PC-9 (cell line): Measurements from ENCODE around the gene VCAN. TPM values are rescaled to one million over a fixed set of nuclear protein-coding genes. Genes with fewer than 3 reads are reported as not detected.

Source experiments
- BruUV-seq: library from RNA; stranded (reverse); fragments of 400-500 nt; replicated peaks from 2 replicates; lab custom pipeline; 2021; lab: Mats Ljungman, UMichigan
- CTCF ChIA-PET: fragments of 300-600 bp; sonication (Branson Sonifier 250); formaldehyde crosslinking; loops from one replicate; lab custom pipeline; 2022; ENCODE audit warnings: antibody characterized with exemption; lab: Charles Lee
- POLR2A ChIA-PET: fragments of 300-600 bp; sonication (Branson Sonifier 250); formaldehyde crosslinking; loops from one replicate; lab custom pipeline; 2022; ENCODE audit warnings: antibody characterized with exemption; ENCODE audit not compliant: unreplicated experiment; lab: Charles Lee
- DNase-seq, 2 experiments: peaks; one replicate each; pipeline versions ENCODE4 v3.0.0 to v3.0.0-alpha.2; 2015 to 2022; ENCODE audit warnings: mixed read lengths in 1 of 2
- H2AFZ ChIP-seq: fragments of 200-600 bp; sonication (generic); 2 replicates; pipeline ENCODE4 v1.8.1; 2017; ENCODE audit warnings: antibody characterized with exemption
- H3F3A ChIP-seq: fragments of 200-600 bp; sonication (generic); 2 replicates; pipeline ENCODE4 v1.8.1; 2017; ENCODE audit warnings: antibody characterized with exemption, mild to moderate bottlenecking, low read depth; ENCODE audit not compliant: insufficient read depth
- H3K27ac ChIP-seq: fragments of 200-600 bp; sonication (generic); 2 replicates; pipeline ENCODE4 v1.6.1; 2016; ENCODE audit warnings: mixed run types
- H3K27me3 ChIP-seq: fragments of 200-600 bp; sonication (generic); 2 replicates; pipeline ENCODE4 v1.6.1; 2016; ENCODE audit warnings: low read depth, mixed run types; ENCODE audit not compliant: insufficient read depth
- H3K36me3 ChIP-seq: fragments of 200-600 bp; sonication (generic); 2 replicates; pipeline ENCODE4 v1.6.1; 2016; ENCODE audit warnings: low read depth, mixed run types
- H3K4me1 ChIP-seq: fragments of 200-600 bp; sonication (generic); replicated peaks from 2 replicates; pipeline ENCODE4 v1.6.1; 2016; ENCODE audit warnings: mixed run types; ENCODE audit not compliant: insufficient read depth
- H3K4me2 ChIP-seq: fragments of 200-600 bp; sonication (generic); 2 replicates; pipeline ENCODE4 v1.6.1; 2017; ENCODE audit warnings: mixed run types
- H3K4me3 ChIP-seq: fragments of 200-600 bp; sonication (generic); 2 replicates; pipeline ENCODE4 v1.6.1; 2016; ENCODE audit warnings: mixed run types
- H3K79me2 ChIP-seq: fragments of 200-600 bp; sonication (generic); 2 replicates; pipeline ENCODE4 v1.6.1; 2017; ENCODE audit warnings: low read depth, mixed run types
- H3K9me2 ChIP-seq: fragments of 200-600 bp; sonication (generic); 2 replicates; pipeline ENCODE4 v1.8.1; 2017; ENCODE audit warnings: mild to moderate bottlenecking; ENCODE audit not compliant: insufficient read depth
- H3K9me3 ChIP-seq: fragments of 200-600 bp; sonication (generic); 2 replicates; pipeline ENCODE4 v1.8.1; 2016; ENCODE audit warnings: low read depth; ENCODE audit not compliant: insufficient read depth
- H4K20me1 ChIP-seq: fragments of 200-600 bp; sonication (generic); 2 replicates; pipeline ENCODE4 v1.8.1; 2017; ENCODE audit not compliant: insufficient read depth
- CTCF ChIP-seq: fragments of 200-600 bp; sonication (generic); conservative IDR thresholded peaks from 2 replicates; pipeline ENCODE4 v1.6.1; 2017; ENCODE audit warnings: mixed run types, antibody characterized with exemption, mild to moderate bottlenecking, moderate library complexity
- EZH2 ChIP-seq: fragments of 200-600 bp; sonication (generic); IDR thresholded peaks from 2 replicates; pipeline ENCODE4 v1.8.0; 2017; ENCODE audit warnings: antibody characterized with exemption, low read depth
- intact Hi-C: fragments of 100-400 bp; cut with micrococcal nuclease; formaldehyde crosslinking; loops from one replicate; pipeline ENCODE4 v1.10.0; 2022; ENCODE audit not compliant: unreplicated experiment
- total RNA-seq: library from RNA; stranded (reverse); gene quantifications from 2 replicates; pipeline ENCODE4 v1.2.3, GENCODE V29; 2021

The VCAN gene
- total RNA-seq, 1 experiment from 2014 or later: 0.28 TPM

- no peak overlapping the region for H3K27ac ChIP-seq
- BruUV-seq: no TSS peak
- CTCF ChIA-PET: no interaction called here
- TF ChIP-seq CTCF (no peak), EZH2 (no peak)
- H4K20me1 ChIP-seq: no peaks in the 10 kb centered on the region
- intact Hi-C loops: no loop called here
- no peaks in the 10 kb centered on the region for H3K27me3 ChIP-seq
- H3K4me1 ChIP-seq: no peaks in the 10 kb centered on the region
- H3K4me2 ChIP-seq: no peak overlapping the region
- H3K9me3 ChIP-seq: no peaks in the 10 kb centered on the region
- no peaks in the 10 kb centered on the region for H3K36me3 ChIP-seq
- H3K9me2 ChIP-seq: no peaks in the 10 kb centered on the region
- POLR2A ChIA-PET: no interaction called here
- no peaks in the 10 kb centered on the region for H3K79me2 ChIP-seq
- no peak overlapping the region for H3K4me3 ChIP-seq
- H2AFZ ChIP-seq: no peak overlapping the region
- DNase-seq: no peak
- no peaks in the 10 kb centered on the region for H3F3A ChIP-seq
These were observed 54.7 kb downstream of the VCAN start for GRCh38 chr5:83526289-83526688.

GRCh38 chr5:83527221-83527620 is 55.7 kb downstream of the VCAN start:
- no peaks in the 10 kb centered on the region for H3K79me2 ChIP-seq
- no peaks in the 10 kb centered on the region for H3F3A ChIP-seq
- ChIA-PET CTCF (no interaction called here), POLR2A (no interaction called here)
- BruUV-seq: no TSS peak
- H3K27me3 ChIP-seq: no peaks in the 10 kb centered on the region
- TF ChIP-seq CTCF (no peak), EZH2 (no peak)
- no peaks in the 10 kb centered on the region for H4K20me1 ChIP-seq
- H3K4me3 ChIP-seq: no peak overlapping the region
- no peak overlapping the region for H3K27ac ChIP-seq
- intact Hi-C loops: no loop called here
- no peak for DNase-seq
- no peaks in the 10 kb centered on the region for H3K9me2 ChIP-seq
- H3K4me1 ChIP-seq: no peaks in the 10 kb centered on the region
- no peak overlapping the region for H3K4me2 ChIP-seq
- no peaks in the 10 kb centered on the region for H3K36me3 ChIP-seq
- no peak overlapping the region for H2AFZ ChIP-seq
- no peaks in the 10 kb centered on the region for H3K9me3 ChIP-seq

GRCh38 chr5:83527722-83528438 is 56.3 kb downstream of the VCAN start:
- H3K4me1 ChIP-seq: no peaks in the 10 kb centered on the region
- DNase-seq: no peak
- BruUV-seq: no TSS peak
- no peak overlapping the region for H3K27ac ChIP-seq
- H3K9me2 ChIP-seq: no peaks in the 10 kb centered on the region
- H3K36me3 ChIP-seq: no peaks in the 10 kb centered on the region
- H3K27me3 ChIP-seq: no peaks in the 10 kb centered on the region
- no peaks in the 10 kb centered on the region for H3K79me2 ChIP-seq
- H3F3A ChIP-seq: no peaks in the 10 kb centered on the region
- H3K4me3 ChIP-seq: no peak overlapping the region
- no peak overlapping the region for H3K4me2 ChIP-seq
- ChIA-PET POLR2A (no interaction called here), CTCF (no interaction called here)
- intact Hi-C loops: no loop called here
- H2AFZ ChIP-seq: no peak overlapping the region
- H4K20me1 ChIP-seq: no peaks in the 10 kb centered on the region
- no peak for TF ChIP-seq EZH2
- TF ChIP-seq CTCF: no peak
- H3K9me3 ChIP-seq: no peaks in the 10 kb centered on the region
